ENCODE data around the gene PAK4. TPM values are rescaled to one million over a fixed set of nuclear protein-coding genes. Genes with fewer than 3 reads are reported as not detected.

PAK4 gene
- total RNA-seq, result 24.7 and 27.5 TPM in 2 replicates

DNA sequence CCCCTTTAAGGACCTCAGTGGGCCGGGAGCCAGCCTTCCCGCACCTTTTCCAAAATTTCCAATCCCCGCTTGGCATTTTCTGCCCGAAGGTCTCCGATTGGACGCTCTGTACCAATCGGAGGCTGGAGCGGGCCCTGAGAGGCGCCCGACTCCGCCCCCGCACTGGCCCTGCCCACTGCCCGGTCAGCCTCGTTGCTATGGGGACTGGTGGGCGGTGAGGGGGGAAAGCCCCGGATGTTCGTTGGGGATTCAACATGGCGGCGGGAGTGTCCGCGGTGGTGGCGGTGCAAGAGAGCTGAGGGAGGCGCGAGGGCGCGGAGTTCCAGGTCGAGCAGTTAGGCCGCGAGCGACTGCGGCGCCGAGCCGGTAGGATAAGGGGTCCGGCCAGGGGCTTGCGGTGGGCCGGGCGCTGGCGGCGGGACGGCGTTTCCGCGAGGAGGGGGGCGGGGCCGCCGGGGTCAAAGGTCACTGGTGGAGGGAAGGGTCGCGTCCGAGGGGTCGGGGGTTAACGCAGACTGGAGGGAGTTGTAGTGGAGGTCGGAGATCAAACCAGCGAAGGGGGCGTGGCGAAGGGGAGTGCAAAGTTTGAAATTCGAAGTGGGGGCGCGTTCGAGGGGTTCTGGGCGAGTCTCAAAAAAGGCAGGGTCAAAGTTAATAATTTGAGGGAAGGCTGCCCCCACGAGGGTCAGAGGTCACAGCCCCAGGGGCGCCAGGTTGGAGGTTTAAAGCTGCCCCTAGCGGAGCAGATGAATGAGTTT is at the start of gene PAK4:
Gene PAK4, plus strand, starts transcription at position 233 of the 758 bp plus-strand sequence. CDS start 43,768 bp downstream, outside the sequence.
- peak; percentile 54 for DNase-seq (ENCODE audit: low read depth)
- TF ChIP-seq CTCF (conservative IDR thresholded peaks at IDR 0.05; ENCODE audit: low read depth, low read length), result no peak
- peak within 1 kb of the TSS; percentile 97 for H3K4me3 ChIP-seq (ENCODE audit: low read depth, low read length)

DNA sequence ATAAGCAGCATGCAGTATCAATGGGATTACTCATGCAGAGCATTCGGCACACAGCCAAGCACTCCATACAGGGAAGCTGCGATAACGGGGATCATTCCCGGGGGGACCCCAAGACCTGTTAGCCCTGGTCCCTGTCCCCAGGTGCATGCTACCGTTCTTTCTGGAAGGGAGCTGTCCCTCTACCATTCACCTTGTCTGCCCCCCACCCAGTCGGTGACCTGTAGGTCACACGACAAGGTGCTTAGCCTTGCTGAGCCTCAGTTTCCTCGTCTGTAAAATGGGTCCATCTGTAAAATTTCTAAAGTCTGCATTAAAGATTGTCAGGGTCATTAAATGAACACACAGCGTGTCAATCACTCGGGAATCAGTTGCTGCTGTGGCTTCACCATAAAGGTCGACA is 48.3 kb upstream of the PAK4 start:
- DNase-seq (ENCODE audit: low read depth), result no peak
- no peak for TF ChIP-seq CTCF (conservative IDR thresholded peaks at IDR 0.05; ENCODE audit: low read depth, low read length)
- H3K4me3 ChIP-seq (ENCODE audit: low read depth, low read length), result no peak overlapping the region

DNA sequence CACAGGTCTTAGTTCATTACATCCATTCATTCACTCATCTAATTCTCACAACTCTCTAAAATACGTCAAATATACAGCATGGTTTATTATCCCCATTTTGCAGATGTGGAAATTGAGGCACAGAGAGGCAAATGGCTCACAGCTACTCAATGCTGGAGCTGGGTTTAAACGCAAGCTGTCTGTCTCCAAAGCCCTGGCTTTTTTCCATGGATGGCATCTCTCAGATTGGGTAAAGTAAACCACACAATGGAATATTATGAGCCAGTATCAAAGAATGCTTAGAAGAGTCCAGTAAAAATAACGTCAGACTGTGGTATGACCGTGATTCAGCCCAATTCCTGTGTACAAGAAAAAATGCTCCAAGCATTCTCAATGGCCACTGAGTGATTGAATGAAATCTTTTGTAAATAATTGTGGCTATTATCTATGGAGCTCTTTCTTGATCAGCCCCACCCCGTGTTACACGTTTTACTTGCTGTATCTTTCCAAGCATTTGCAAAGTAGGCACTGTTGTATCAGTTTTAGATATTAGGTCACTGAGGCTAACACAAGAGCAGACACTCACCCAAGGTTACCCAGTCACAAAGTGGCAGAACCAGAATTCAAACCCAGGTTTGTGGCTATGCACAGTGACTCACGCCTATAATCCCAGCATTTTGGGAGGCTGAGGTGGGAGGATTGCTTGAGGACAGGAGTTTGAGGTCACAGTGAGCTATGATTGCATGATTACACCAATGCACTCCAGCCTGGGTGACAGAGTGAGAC is 47.0 kb upstream of the PAK4 start:
- TF ChIP-seq CTCF (conservative IDR thresholded peaks at IDR 0.05; ENCODE audit: low read depth, low read length), result no peak
- no peak overlapping the region for H3K4me3 ChIP-seq (ENCODE audit: low read depth, low read length)
- peak; percentile 91 for DNase-seq (ENCODE audit: low read depth)

- no peak overlapping the region for H3K4me3 ChIP-seq (ENCODE audit: low read depth, low read length)
- no peak for TF ChIP-seq CTCF (conservative IDR thresholded peaks at IDR 0.05; ENCODE audit: low read depth, low read length)
- DNase-seq (ENCODE audit: low read depth), result no peak
Observed at GRCh38 chr19:39080431-39080830, 45.2 kb upstream of the PAK4 start.

- TF ChIP-seq CTCF (conservative IDR thresholded peaks at IDR 0.05; ENCODE audit: low read depth, low read length), result no peak
- no peak for DNase-seq (ENCODE audit: low read depth)
- no peak overlapping the region for H3K4me3 ChIP-seq (ENCODE audit: low read depth, low read length)
Observed at GRCh38 chr19:39082167-39082566, 43.4 kb upstream of the PAK4 start.

DNA sequence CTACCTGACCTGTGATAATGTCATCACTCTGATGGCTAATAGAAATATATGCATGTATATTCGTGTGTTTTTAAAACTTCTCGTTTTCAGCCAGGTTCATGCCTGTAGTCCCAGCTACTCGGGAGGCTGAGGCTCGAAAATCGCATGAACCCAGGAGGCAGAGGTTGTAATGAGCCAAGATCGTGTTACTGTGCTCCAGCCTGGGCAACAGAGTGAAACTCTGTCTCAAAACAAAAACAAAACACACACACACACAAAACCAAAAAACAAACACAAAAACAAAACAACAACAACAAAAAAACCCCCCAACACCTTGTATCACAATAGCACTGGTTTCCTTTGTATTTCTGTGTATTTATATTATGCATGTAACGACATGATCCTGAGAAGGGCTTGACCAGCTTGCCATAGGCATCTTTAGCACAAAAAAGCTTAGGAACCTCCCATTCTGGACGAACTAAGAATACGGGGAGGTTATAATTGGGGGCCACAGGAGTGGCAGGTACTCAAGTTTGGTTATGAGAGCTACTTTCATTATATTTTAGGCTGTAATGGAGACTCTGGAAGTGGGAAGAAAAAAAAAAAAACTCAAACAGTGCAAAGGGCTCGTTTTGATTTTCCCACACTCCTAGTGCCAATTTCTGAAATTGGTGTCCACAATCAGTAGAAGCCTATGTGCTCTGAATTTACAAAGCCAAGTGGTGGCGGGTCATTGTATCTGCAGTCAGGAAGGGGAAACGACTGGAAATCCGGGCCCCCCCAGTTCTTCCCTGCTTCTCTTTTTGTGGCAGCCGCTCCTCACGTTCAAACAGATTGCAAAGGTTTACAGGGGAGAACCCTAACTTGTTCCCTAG is 42.6 kb upstream of the PAK4 start:
- DNase-seq (ENCODE audit: low read depth), result no peak
- H3K4me3 ChIP-seq (ENCODE audit: low read depth, low read length), result no peak overlapping the region
- TF ChIP-seq CTCF (conservative IDR thresholded peaks at IDR 0.05; ENCODE audit: low read depth, low read length), result no peak

Data from epithelial cell of proximal tubule (primary cell).